DMS79 (cell line): ENCODE measurements around the gene C11orf58.

Experiments used
- DNase-seq: peaks from one replicate; lab custom pipeline; 2025; lab: John Stamatoyannopoulos, UW

C11orf58 gene

DNA sequence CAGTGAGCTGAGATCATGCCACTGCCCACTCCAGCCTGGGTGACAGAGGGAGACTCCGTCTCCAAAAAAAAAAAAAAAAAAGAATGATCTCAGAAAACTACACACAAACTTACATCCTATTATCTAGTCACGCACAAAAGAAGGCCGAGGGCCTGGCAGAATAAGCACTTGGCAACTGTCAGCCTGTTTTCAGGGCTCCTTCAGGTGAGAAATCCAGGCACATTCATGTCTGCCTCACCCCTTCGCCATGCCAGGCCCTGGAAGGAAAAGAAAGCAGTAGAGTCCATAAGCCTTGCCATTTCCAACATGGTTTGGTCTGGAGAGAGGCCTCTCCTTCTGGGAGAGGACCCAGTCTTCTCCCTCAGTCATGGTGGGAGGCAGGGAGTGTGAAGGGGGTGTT, 30.9 kb downstream of the C11orf58 start:
- DNase-seq, result no peak

DNA sequence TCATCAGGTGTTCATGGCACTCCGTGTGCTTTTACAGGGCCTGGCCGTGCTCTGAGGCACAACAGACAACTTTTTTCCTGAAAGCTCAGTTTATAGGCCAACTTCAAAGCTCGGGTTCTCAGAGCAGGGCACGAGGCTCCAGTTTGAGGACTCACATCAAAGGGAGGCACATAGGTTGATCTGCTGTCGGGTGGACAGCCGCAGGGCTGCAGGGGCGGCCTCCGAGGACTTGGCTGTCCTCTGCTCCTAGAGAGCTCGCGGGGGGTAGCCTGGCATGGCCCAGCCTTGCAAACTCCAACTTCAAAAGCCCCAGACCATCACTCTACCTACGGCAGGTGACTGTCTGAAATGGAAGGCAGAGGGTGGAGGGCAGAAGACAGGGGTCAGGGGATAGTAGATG, 31.6 kb downstream of the C11orf58 start:
- no peak for DNase-seq

- DNase-seq, result no peak
Measured at GRCh38 chr11:16771350-16772140, 33.1 kb downstream of the C11orf58 start.

DNA sequence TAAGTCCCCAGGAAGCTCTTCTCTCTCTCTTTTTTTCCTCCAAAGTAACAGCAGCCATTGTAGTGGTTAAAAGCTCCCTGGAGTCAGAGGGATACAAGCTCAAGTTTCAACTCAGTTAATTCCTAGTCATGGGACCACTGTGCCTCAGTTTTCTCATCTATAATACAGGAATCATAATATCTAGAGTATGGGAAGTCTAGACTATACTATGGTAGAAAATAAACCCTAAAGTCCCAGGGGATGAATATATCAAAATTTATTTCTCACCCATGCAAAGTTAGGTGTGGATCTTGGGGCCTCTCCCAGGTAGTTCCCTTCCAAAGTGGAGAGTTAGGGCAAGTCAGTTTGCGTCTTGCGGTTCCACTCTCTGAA, 33.7 kb downstream of the C11orf58 start:
- no peak for DNase-seq

- no peak for DNase-seq
Measured at GRCh38 chr11:16773981-16774935, 35.8 kb downstream of the C11orf58 start.

- DNase-seq, result no peak
Measured at GRCh38 chr11:16774936-16775613, 36.6 kb downstream of the C11orf58 start.

- no peak for DNase-seq
Measured at GRCh38 chr11:16775614-16776283, 37.3 kb downstream of the C11orf58 start.

GRCh38 chr11:16776711-16777612, 38.5 kb downstream of the C11orf58 start:
- DNase-seq, result peak; percentile 86

- DNase-seq, result no peak
Measured at GRCh38 chr11:16777613-16777975, 39.1 kb downstream of the C11orf58 start.

DNA sequence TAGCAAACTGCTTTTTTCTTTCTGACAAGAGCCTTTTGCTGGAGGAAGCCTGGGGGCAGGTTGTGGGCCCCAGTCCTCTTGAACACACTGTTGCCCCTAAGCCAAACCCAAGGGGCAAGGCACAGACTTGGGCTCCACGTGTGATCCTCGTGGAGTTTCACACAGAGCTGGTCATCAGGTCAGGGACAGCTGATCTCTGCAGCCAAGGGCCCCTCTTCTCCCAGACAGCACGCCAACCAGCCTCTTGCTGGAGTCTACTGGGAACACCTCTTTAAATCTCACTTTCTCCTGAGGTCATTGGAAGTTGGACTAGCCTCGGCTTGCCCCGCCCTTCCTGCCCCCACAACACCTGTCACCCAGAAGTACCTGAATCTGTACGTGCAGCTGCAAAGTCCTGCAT, 39.8 kb downstream of the C11orf58 start:
- peak; percentile 16 for DNase-seq

DNA sequence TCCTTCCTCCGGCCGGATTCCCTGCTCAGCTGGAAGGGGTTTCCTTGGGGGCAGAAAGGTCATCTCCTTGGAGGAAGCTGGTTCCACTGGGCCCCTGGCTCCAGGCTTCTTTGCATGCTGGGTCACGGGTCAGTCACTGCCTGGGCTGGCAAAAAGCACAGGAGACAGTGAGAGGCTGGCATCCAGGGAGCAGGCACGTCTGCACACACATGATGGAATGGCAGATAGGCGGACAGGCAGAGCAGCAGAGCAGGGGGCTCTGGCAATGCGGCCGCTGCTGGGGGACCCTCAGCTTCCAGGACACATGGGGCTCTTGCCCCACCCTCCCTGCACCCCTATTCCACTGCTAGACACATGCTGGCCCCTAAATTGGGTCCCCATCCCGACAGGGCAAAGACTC, 40.4 kb downstream of the C11orf58 start:
- DNase-seq, result no peak

DNA sequence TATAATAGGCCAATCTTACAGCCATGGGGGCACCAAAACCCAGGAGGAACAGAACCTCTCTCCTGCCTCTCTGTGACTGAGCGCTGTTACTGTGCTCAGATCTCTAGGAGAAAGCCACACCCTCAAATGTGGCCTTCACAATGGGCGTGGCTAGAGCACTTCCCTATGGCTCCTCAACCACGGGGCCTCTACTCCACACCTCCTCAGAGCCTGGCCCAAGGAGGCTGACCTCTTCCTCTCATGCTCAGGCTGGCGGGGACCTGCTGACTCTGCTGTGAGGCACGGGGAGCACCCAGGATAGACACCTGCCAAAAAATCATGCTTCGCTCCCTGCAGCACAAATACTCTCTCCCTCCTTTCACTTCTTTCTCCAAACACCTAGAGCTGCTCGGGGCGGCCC, 41.0 kb downstream of the C11orf58 start:
- DNase-seq, result no peak

DNA sequence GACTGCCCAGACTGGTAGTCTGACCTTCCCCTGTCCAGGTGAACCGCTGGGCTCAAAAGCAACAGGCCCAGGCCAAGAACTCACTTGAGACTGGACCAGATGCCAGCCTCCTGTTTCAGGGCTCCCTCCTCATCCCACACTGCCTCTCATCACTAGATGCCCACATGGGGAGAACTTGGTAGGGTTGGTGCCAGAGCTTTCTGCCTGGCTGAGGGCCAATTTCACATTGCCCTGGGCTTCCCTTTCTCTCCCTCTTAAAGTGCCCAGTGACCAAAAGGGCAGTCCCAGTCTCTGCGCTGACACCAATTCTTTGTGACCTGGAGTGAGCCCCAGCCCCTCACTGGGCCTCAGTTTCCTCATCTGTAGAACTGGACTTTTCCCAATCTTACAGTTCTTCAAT, 41.7 kb downstream of the C11orf58 start:
- no peak for DNase-seq

DNA sequence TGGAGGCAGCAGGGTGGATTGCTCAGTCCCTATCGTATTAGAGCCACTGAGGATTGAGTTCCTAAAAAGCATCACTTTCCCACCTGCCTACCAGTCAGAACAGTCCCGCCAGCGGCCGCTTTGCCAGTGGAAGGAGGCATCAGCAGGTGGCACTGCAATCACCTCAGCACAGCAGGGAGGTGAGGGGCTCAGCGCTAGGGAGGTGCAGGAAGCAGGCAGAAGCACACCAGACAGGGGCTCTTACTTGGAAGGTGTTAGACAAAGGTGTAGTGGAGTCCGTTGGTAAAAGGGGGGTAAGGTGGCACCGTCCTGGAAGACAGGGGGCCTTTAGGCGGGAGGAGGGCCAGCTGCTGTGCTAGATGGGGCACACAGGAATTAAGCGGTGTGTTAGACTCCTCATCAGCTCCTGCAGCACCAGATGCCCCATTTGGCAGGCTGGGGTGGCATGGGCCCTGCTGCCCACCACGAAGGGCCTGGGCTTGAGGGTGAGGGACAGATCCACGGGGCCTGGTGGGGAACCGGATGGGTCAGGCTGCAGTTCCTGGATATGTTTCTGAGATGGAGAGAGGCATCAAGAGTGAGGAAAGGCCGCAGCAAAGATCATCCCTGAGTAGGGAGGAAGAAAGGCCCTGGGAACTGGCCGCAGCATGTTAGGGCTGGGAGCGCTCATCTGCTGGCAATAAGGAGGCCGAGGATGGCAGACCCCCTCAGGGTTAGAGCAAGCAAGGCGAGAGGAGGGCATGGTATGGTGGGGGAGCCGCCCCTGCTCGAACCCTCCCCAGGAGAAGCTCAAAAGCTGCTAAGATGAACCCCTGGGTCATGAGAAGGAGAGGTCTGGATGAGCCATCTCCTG, 42.5 kb downstream of the C11orf58 start:
- DNase-seq, result no peak

DNA sequence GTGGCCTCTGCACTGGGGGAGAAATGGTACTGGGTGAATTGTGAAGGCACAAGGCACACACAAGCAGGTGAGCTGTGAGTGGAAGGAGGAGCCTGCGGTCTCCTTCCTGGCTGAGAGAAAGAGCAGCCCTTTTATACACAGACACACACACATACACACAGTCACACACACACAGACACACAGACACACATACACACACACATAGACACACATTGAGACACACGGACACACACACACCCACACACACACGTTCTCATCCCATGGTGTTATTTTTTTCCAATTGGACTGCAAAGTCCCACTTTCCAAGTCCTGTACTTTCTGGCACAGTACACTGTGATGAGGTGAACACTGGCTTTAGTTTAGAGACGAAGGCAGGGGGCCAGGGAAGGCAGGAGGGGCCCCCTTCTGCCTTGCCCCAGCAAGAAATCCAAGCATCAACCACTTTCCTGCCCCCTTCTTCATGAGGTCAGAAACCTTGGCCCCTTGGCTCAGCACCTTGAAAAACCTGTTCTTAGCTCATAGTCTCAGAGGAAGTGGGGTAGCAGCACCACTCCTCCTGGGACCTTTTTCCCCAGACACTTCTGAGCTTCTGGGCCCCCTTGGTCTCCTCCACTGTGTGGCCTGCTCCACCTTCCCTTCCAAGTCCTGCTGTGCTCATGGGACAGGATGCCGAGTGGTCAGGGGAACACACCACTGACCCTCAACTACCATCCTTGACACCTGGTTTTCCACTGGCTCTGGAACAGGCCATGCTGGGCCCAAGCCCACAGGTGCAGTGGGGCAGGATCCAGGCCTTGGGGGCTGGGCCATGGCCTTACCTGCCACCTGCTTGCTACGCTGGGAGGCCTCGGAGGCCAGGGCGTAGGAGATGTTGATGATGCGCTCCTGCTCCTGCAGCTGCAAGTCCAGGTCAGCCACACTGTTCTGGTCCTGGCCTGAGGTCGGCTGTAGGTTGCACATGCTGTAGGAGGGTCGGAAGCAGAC, 43.8 kb downstream of the C11orf58 start:
- no peak for DNase-seq

DNA sequence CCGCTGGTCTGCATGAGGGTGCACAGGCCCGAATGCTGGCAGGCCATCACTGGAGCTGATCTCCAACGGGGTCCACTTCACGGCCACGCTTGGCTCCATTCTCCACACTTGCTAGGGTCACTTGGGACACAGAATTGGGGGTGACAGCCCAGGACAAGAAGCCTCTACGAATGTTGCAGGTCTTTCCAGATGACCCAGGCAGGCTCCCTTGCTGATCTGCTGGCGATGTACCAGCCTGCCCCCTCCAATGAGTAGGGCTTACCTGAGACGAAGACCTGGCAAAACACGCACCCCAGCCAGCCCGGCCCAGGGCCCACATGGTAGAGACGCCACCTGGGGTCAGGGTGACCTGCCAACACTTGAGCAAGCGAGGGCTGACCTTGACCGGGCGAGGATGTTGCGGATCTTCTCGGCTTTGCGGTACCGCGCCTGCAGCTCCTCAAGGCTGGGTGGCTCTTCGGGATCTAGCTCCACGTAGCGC, 44.9 kb downstream of the C11orf58 start:
- DNase-seq, result no peak

- DNase-seq, result no peak
Measured at GRCh38 chr11:16784097-16784496, 45.6 kb downstream of the C11orf58 start.

- DNase-seq, result no peak
Measured at GRCh38 chr11:16784666-16785065, 46.2 kb downstream of the C11orf58 start.
